ENCODE results near the gene MYO5B.

Gene MYO5B

GRCh38 chr18:49967636-49968313, 227.2 kb downstream of the MYO5B start:
- no peak for DNase-seq (ENCODE audit: low spot score)

- no peak for DNase-seq (ENCODE audit: low spot score)
Observed at GRCh38 chr18:49967171-49967570, 227.8 kb downstream of the MYO5B start.

- DNase-seq (ENCODE audit: low spot score) = no peak
Observed at GRCh38 chr18:49966090-49966489, 228.9 kb downstream of the MYO5B start.

GRCh38 chr18:49963217-49963616, 231.7 kb downstream of the MYO5B start:
- no peak for DNase-seq (ENCODE audit: low spot score)

GRCh38 chr18:49961271-49961670, 233.7 kb downstream of the MYO5B start:
- no peak for DNase-seq (ENCODE audit: low spot score)

GRCh38 chr18:49960376-49960775, 234.6 kb downstream of the MYO5B start:
- DNase-seq (ENCODE audit: low spot score) = no peak

GRCh38 chr18:49959176-49959575, 235.8 kb downstream of the MYO5B start:
- DNase-seq (ENCODE audit: low spot score) = no peak

GRCh38 chr18:49955263-49955662, 239.7 kb downstream of the MYO5B start:
- DNase-seq (ENCODE audit: low spot score) = no peak

GRCh38 chr18:49953391-49953790, 241.6 kb downstream of the MYO5B start:
- DNase-seq (ENCODE audit: low spot score) = no peak

- no peak for DNase-seq (ENCODE audit: low spot score)
Observed at GRCh38 chr18:49949951-49950395, 245.0 kb downstream of the MYO5B start.

- no peak for DNase-seq (ENCODE audit: low spot score)
Observed at GRCh38 chr18:49948975-49949374, 246.0 kb downstream of the MYO5B start.

- DNase-seq (ENCODE audit: low spot score) = no peak
Observed at GRCh38 chr18:49944663-49945062, 250.3 kb downstream of the MYO5B start.

GRCh38 chr18:49936821-49937220, 258.1 kb downstream of the MYO5B start:
- DNase-seq (ENCODE audit: low spot score) = no peak

GRCh38 chr18:49935215-49935614, 259.7 kb downstream of the MYO5B start:
- DNase-seq (ENCODE audit: low spot score) = no peak

- DNase-seq (ENCODE audit: low spot score) = no peak
Observed at GRCh38 chr18:49934457-49934856, 260.5 kb downstream of the MYO5B start.

- DNase-seq (ENCODE audit: low spot score) = no peak
Observed at GRCh38 chr18:49933530-49934128, 261.3 kb downstream of the MYO5B start.

- no peak for DNase-seq (ENCODE audit: low spot score)
Observed at GRCh38 chr18:49931760-49932159, 263.2 kb downstream of the MYO5B start.

- DNase-seq (ENCODE audit: low spot score) = no peak
Observed at GRCh38 chr18:49931179-49931578, 263.8 kb downstream of the MYO5B start.

GRCh38 chr18:49926106-49926745, 268.7 kb downstream of the MYO5B start:
- DNase-seq (ENCODE audit: low spot score) = no peak

GRCh38 chr18:49924293-49924983, 270.5 kb downstream of the MYO5B start:
- no peak for DNase-seq (ENCODE audit: low spot score)

GRCh38 chr18:49922228-49922627, 272.7 kb downstream of the MYO5B start:
- DNase-seq (ENCODE audit: low spot score) = no peak

- no peak for DNase-seq (ENCODE audit: low spot score)
Observed at GRCh38 chr18:49921318-49921985, 273.5 kb downstream of the MYO5B start.
